Gastrocnemius medialis (tissue), 4 donors: ENCODE data around the gene ELOVL2. TPM values are rescaled to one million over a fixed set of nuclear protein-coding genes. Genes with fewer than 3 reads are reported as not detected.

Source experiments
- ATAC-seq, 2 donors: fragments of 150-250 bp; one replicate each; pipeline ENCODE4 v1.9.1; 2016
- DNase-seq, 2 donors: peaks; one replicate each; pipeline ENCODE4 v3.0.0-alpha.2; 2019
- H3K27ac ChIP-seq, 4 donors: fragments of 200-600 bp; sonication (generic); 1 replicate in 1 of 4; 2 replicates in 3 of 4; pipeline ENCODE4 v1.5.1; 2016 to 2018; ENCODE audit warnings: mild to moderate bottlenecking in 2 of 4, moderate library complexity in 1 of 4
- H3K27me3 ChIP-seq, 3 donors: fragments of 200-600 bp; sonication (generic) in 2 of 3; 1 replicate in 1 of 3; 2 replicates in 2 of 3; pipeline versions ENCODE4 v1.5.1 to v1.6.0; 2016 to 2019; ENCODE audit warnings: mild to moderate bottlenecking in 1 of 3, moderate library complexity in 1 of 3
- H3K36me3 ChIP-seq, 2 donors: fragments of 200-600 bp; sonication (generic) in 1 of 2; one replicate each; pipeline ENCODE4 v1.5.1; 2017 to 2018
- H3K4me1 ChIP-seq, 2 donors: fragments of 200-600 bp; sonication (generic) in 1 of 2; one replicate each; pipeline ENCODE4 v1.5.1; 2016 to 2017; ENCODE audit warnings: mild to moderate bottlenecking in 2 of 2
- H3K4me3 ChIP-seq, 4 donors: fragments of 200-600 bp; sonication (generic) in 3 of 4; 1 replicate in 1 of 4; 2 replicates in 3 of 4; pipeline ENCODE4 v1.5.1; 2016 to 2019; ENCODE audit warnings: mild to moderate bottlenecking in 2 of 4
- H3K9me3 ChIP-seq, 3 donors: fragments of 200-600 bp; sonication (generic) in 2 of 3; 1 replicate in 1 of 3; 2 replicates in 2 of 3; pipeline ENCODE4 v1.5.1; 2016 to 2019
- CTCF ChIP-seq, 5 experiments: fragments of 450-650 bp in 3 of 5; fragments of 200-600 bp in 2 of 5; sonication (generic) in 2 of 5; IDR thresholded peaks in 4 of 5; conservative IDR thresholded peaks in 1 of 5; 1 replicate in 4 of 5; 2 replicates in 1 of 5; pipeline ENCODE4 v1.5.1; 2016 to 2019; ENCODE audit warnings: antibody characterized with exemption in 5 of 5, mild to moderate bottlenecking in 3 of 5, moderate library complexity in 3 of 5
- POLR2A ChIP-seq, 2 donors: fragments of 450-650 bp; IDR thresholded peaks; one replicate each; pipeline ENCODE4 v1.6.1; 2017; ENCODE audit warnings: antibody characterized with exemption in 2 of 2, mild to moderate bottlenecking in 2 of 2, moderate library complexity in 2 of 2
- in situ Hi-C, 4 donors: fragments of 200-750 bp; cut with MboI; loops; one replicate each; pipeline versions ENCODE4 v1.15.0 to v1.8.0; 2017; ENCODE audit warnings: low sequenced_read_pairs in 4 of 4
- intact Hi-C: fragments of 100-400 bp; cut with DNase I; formaldehyde crosslinking; loops from one replicate; pipeline ENCODE4 v1.15.1; 2023; ENCODE audit warnings: low total_unique reads
- total RNA-seq, 4 donors: library from RNA; depleted of rRNA; stranded (reverse); fragments of >200 nt; gene quantifications; one replicate each; pipeline versions ENCODE4 v1.1.0 to v1.2.3, GENCODE V29; 2016

The ELOVL2 gene
- total RNA-seq, 4 donors from 2014 or later = 0.07 to 1.1 (median 0.31) TPM

DNA sequence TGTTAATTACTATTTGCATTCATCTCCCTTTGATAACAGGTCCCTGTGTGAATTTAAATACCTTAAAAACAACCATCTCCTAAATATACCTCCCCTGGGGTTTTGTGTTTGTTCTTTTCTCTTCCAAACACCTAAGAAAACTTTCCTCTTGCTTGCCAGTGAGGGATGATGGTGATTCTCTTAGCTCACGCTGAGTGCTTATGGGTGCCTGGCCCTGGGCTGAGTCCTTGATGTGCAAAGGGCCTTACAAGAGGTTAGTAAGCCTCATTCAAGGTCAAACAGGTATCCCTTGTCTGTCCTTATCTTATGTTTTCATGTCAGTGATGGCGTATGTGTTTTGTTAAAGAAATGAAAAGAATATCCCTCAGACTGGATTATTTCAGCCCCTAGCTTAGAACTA, 81.0 kb downstream of the ELOVL2 start:
- in situ Hi-C loops (no loop called here), intact Hi-C loops (no loop called here)
- no peak for TF ChIP-seq CTCF (IDR thresholded peaks at IDR 0.05 in 4 of 5, conservative IDR thresholded peaks at IDR 0.05 in 1 of 5)
- no peak for TF ChIP-seq POLR2A (IDR thresholded peaks at IDR 0.05)
- no peaks in the 10 kb centered on the region for H3K4me1 ChIP-seq
- DNase-seq (no peak), ATAC-seq (no peak)
- H3K4me3 ChIP-seq = no peak overlapping the region
- no peaks in the 10 kb centered on the region for H3K27me3 ChIP-seq
- H3K27ac ChIP-seq = no peak overlapping the region
- H3K9me3 ChIP-seq = no peaks in the 10 kb centered on the region
- H3K36me3 ChIP-seq = no peaks in the 10 kb centered on the region

DNA sequence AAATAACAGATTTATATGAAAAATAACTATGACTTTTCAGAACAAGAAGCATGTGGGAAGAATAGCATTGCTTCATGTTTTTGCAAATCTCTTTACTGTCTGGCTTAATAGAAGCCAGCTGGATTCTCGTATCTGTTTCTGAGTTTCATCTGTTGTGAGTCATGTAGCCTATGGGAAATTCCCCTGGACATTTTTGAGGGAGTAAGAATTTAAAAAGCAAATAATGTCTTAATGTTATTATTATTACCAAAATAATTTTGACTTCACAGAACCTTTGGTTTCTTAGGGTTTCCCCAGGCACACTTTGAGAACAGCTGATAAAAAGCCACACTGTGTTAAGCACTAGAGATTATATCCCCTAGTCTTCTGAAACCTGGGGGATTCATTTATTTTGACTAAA, 81.4 kb downstream of the ELOVL2 start:
- TF ChIP-seq CTCF (IDR thresholded peaks at IDR 0.05 in 4 of 5, conservative IDR thresholded peaks at IDR 0.05 in 1 of 5) = no peak
- TF ChIP-seq POLR2A (IDR thresholded peaks at IDR 0.05) = no peak
- no peaks in the 10 kb centered on the region for H3K36me3 ChIP-seq
- no peaks in the 10 kb centered on the region for H3K27me3 ChIP-seq
- intact Hi-C loops (no loop called here), in situ Hi-C loops (no loop called here)
- ATAC-seq (no peak), DNase-seq (no peak)
- no peaks in the 10 kb centered on the region for H3K9me3 ChIP-seq
- no peak overlapping the region for H3K4me3 ChIP-seq
- no peak overlapping the region for H3K27ac ChIP-seq
- H3K4me1 ChIP-seq = no peaks in the 10 kb centered on the region

DNA sequence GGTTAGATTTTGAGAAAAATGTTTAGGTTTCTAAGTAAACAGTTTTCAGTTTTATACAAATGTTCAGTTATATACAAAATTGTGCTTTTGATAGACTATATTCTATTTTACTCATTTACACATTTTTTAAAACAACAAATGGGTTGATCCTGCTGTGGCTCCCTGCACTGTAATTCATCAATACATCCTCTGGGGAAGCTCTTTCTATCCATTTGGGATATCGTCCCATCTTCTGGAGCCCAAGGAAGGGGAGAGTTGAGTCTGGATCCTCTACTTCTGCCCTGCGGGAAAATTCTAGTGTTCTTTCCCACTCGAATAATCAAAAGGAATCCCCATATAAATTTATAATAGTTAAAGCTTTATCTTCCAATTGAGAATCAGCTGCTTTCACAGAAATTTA, 82.3 kb downstream of the ELOVL2 start:
- intact Hi-C loops (no loop called here), in situ Hi-C loops (no loop called here)

GRCh38 chr6:10960171-10960570, 83.9 kb downstream of the ELOVL2 start:
- ATAC-seq = no peak
- TF ChIP-seq POLR2A (IDR thresholded peaks at IDR 0.05) (no peak), CTCF (IDR thresholded peaks at IDR 0.05 in 4 of 5, conservative IDR thresholded peaks at IDR 0.05 in 1 of 5) (no peak)
- in situ Hi-C loops = no loop called here
- Histone ChIP-seq H3K36me3 (no peaks in the 10 kb centered on the region), H3K9me3 (no peaks in the 10 kb centered on the region), H3K4me1 (no peaks in the 10 kb centered on the region), H3K27me3 (no peaks in the 10 kb centered on the region), H3K4me3 (no peak overlapping the region), H3K27ac (no peak overlapping the region)
- intact Hi-C loops = no loop called here
- DNase-seq = no peak

More for the DNA sequence above, 82.3 kb downstream of the ELOVL2 start:
- Histone ChIP-seq H3K27ac (no peak overlapping the region), H3K27me3 (no peaks in the 10 kb centered on the region), H3K36me3 (no peaks in the 10 kb centered on the region), H3K9me3 (no peaks in the 10 kb centered on the region), H3K4me3 (no peak overlapping the region), H3K4me1 (no peaks in the 10 kb centered on the region)
- TF ChIP-seq POLR2A (IDR thresholded peaks at IDR 0.05) = no peak
- TF ChIP-seq CTCF (IDR thresholded peaks at IDR 0.05 in 4 of 5, conservative IDR thresholded peaks at IDR 0.05 in 1 of 5) = no peak
- no peak for ATAC-seq
- DNase-seq = no peak

- ATAC-seq = no peak
- no peaks in the 10 kb centered on the region for H3K27me3 ChIP-seq
- no peaks in the 10 kb centered on the region for H3K36me3 ChIP-seq
- H3K27ac ChIP-seq = no peak overlapping the region
- intact Hi-C loops = no loop called here
- H3K4me1 ChIP-seq = no peaks in the 10 kb centered on the region
- no peak for DNase-seq
- TF ChIP-seq CTCF (IDR thresholded peaks at IDR 0.05 in 4 of 5, conservative IDR thresholded peaks at IDR 0.05 in 1 of 5) (no peak), POLR2A (IDR thresholded peaks at IDR 0.05) (no peak)
- no peaks in the 10 kb centered on the region for H3K9me3 ChIP-seq
- no peak overlapping the region for H3K4me3 ChIP-seq
- in situ Hi-C loops = no loop called here
These were observed 86.7 kb downstream of the ELOVL2 start for GRCh38 chr6:10957414-10957886.
